Neuronal stem cell (in vitro differentiated cells): ENCODE data around the gene MICAL2.
A peak's percentile ranks its signal among the peaks of the same experiment; 100 is the strongest.

ENCODE experiments used
- DNase-seq: peaks from one replicate; pipeline ENCODE4 v3.0.0-alpha.2; 2013; ENCODE audit warnings: low spot score
- H2AFZ ChIP-seq: one replicate; pipeline ENCODE4 v1.6.1; 2013; ENCODE audit warnings: mild to moderate bottlenecking, low read length, inconsistent platforms
- H2AK5ac ChIP-seq: 2 replicates; pipeline ENCODE4 v1.6.1; 2013; ENCODE audit warnings: low read depth, mild to moderate bottlenecking, inconsistent platforms, low read length, moderate library complexity, mixed read lengths
- H2BK120ac ChIP-seq: 2 replicates; pipeline ENCODE4 v1.6.1; 2013; ENCODE audit warnings: low read depth, mild to moderate bottlenecking, inconsistent platforms, low read length, moderate library complexity, mixed read lengths
- H2BK12ac ChIP-seq: one replicate; pipeline ENCODE4 v1.6.1; 2013; ENCODE audit warnings: low read length, inconsistent platforms
- H2BK15ac ChIP-seq: 2 replicates; pipeline ENCODE4 v1.6.1; 2013; ENCODE audit warnings: mild to moderate bottlenecking, low read length, inconsistent platforms, mixed read lengths
- H2BK5ac ChIP-seq: one replicate; pipeline ENCODE4 v1.6.1; 2013; ENCODE audit warnings: inconsistent platforms, mild to moderate bottlenecking, low read length, moderate library complexity
- H3K14ac ChIP-seq: one replicate; pipeline ENCODE4 v1.6.1; 2013; ENCODE audit warnings: low read length, inconsistent platforms
- H3K18ac ChIP-seq: 2 replicates; pipeline ENCODE4 v1.6.1; 2013; ENCODE audit warnings: low read length, inconsistent platforms
- H3K23ac ChIP-seq: 2 replicates; pipeline ENCODE4 v1.6.1; 2013; ENCODE audit warnings: low read depth, mild to moderate bottlenecking, mixed read lengths, low read length, inconsistent platforms; ENCODE audit not compliant: poor library complexity
- H3K27ac ChIP-seq: replicated peaks from 3 replicates; pipeline ENCODE4 v1.5.1; 2013; ENCODE audit warnings: low read length, inconsistent platforms
- H3K27me3 ChIP-seq, 3 experiments: 2 replicates each; pipeline ENCODE4 v1.6.1; 2013; ENCODE audit warnings: low read length in 3 of 3, mild to moderate bottlenecking in 2 of 3, inconsistent platforms in 1 of 3, low read depth in 1 of 3, mixed read lengths in 1 of 3, moderate library complexity in 1 of 3; ENCODE audit not compliant: control insufficient read depth in 3 of 3, insufficient read depth in 3 of 3
- H3K36me3 ChIP-seq, 2 donors: replicated peaks in 1 of 2; 2 replicates each; pipeline ENCODE4 v1.6.1; 2013; ENCODE audit warnings: low read length in 2 of 2; ENCODE audit not compliant: control insufficient read depth in 2 of 2, insufficient read depth in 2 of 2
- H3K4ac ChIP-seq: 2 replicates; pipeline ENCODE4 v1.6.1; 2013; ENCODE audit warnings: inconsistent platforms, mild to moderate bottlenecking, low read length, moderate library complexity
- H3K4me1 ChIP-seq, 2 donors: 1 replicate in 1 of 2; 2 replicates in 1 of 2; pipeline ENCODE4 v1.6.1; 2013; ENCODE audit warnings: low read length in 2 of 2, low read depth in 1 of 2; ENCODE audit not compliant: control insufficient read depth in 2 of 2, insufficient read depth in 1 of 2
- H3K4me2 ChIP-seq: one replicate; pipeline ENCODE4 v1.6.1; 2013; ENCODE audit warnings: mild to moderate bottlenecking, low read length, inconsistent platforms; ENCODE audit not compliant: insufficient read depth, poor library complexity, severe bottlenecking
- H3K4me3 ChIP-seq, 2 donors: 2 replicates each; pipeline ENCODE4 v1.5.1; 2013; ENCODE audit warnings: low read length in 2 of 2, mild to moderate bottlenecking in 2 of 2, inconsistent platforms in 1 of 2, moderate library complexity in 1 of 2
- H3K79me1 ChIP-seq: one replicate; pipeline ENCODE4 v1.6.1; 2013; ENCODE audit warnings: low read depth, mild to moderate bottlenecking, inconsistent platforms, low read length, moderate library complexity
- H3K9ac ChIP-seq: one replicate; pipeline ENCODE4 v1.6.1; 2013; ENCODE audit warnings: mild to moderate bottlenecking, low read depth, low read length, inconsistent platforms; ENCODE audit not compliant: poor library complexity
- H3K9me3 ChIP-seq, 2 donors: replicated peaks in 1 of 2; 2 replicates each; pipeline versions ENCODE3 to v1.6.1; 2013; ENCODE audit warnings: low read length in 2 of 2, mild to moderate bottlenecking in 2 of 2, inconsistent platforms in 1 of 2, low read depth in 1 of 2, mixed read lengths in 1 of 2, moderate library complexity in 1 of 2; ENCODE audit not compliant: control insufficient read depth in 2 of 2, insufficient read depth in 1 of 2
- H4K8ac ChIP-seq: one replicate; pipeline ENCODE4 v1.6.1; 2013; ENCODE audit warnings: low read depth, mild to moderate bottlenecking, inconsistent platforms, low read length, moderate library complexity
- H4K91ac ChIP-seq: one replicate; pipeline ENCODE4 v1.6.1; 2013; ENCODE audit warnings: low read length, low read depth, mild to moderate bottlenecking, inconsistent platforms; ENCODE audit not compliant: poor library complexity
- WGBS, 2 donors: extraction: QIAGEN DNeasy Blood & Tissue Kit; methylation state at CpG; one replicate each; pipeline ENCODE4 v1.1.7; 2013; ENCODE audit warnings: missing lambda C conversion rate in 2 of 2, mixed read lengths in 1 of 2; ENCODE audit not compliant: insufficient read length in 2 of 2, insufficient replicate concordance in 1 of 2; ENCODE audit errors: extremely low coverage in 2 of 2; 5-methylcytosine and 5-hydroxymethylcytosine counted together

Gene MICAL2

GRCh38 chr11:12280838-12281565 lies 170.6 kb downstream of the MICAL2 start:
- H2AFZ ChIP-seq: no peak overlapping the region
- no peak for DNase-seq
- no peak overlapping the region for H3K14ac ChIP-seq
- H3K36me3 ChIP-seq: no peaks in the 10 kb centered on the region
- H3K9ac ChIP-seq: no peak overlapping the region
- H2BK12ac ChIP-seq: no peak overlapping the region
- no peak overlapping the region for H3K4ac ChIP-seq
- H3K4me1 ChIP-seq: no peaks in the 10 kb centered on the region
- H3K23ac ChIP-seq: no peak overlapping the region
- no peak overlapping the region for H2BK120ac ChIP-seq
- peak overlapping the region; percentile 68 for H3K18ac ChIP-seq
- H3K79me1 ChIP-seq: no peaks in the 10 kb centered on the region
- no peak overlapping the region for H2BK15ac ChIP-seq
- H4K8ac ChIP-seq: no peak overlapping the region
- peaks cover 0 to 7% (median 0%) of the 10 kb centered on the region in 3 experiments for H3K27me3 ChIP-seq
- H3K4me2 ChIP-seq: no peak overlapping the region
- no peak overlapping the region for H3K4me3 ChIP-seq
- no peak overlapping the region for H3K27ac ChIP-seq
- WGBS, 2 donors: no CpG with 5 or more reads among the region's 15 CpGs
- no peaks in the 10 kb centered on the region for H3K9me3 ChIP-seq
- H4K91ac ChIP-seq: no peak overlapping the region
- peak overlapping the region; percentile 4 for H2AK5ac ChIP-seq
- H2BK5ac ChIP-seq: no peak overlapping the region

DNA sequence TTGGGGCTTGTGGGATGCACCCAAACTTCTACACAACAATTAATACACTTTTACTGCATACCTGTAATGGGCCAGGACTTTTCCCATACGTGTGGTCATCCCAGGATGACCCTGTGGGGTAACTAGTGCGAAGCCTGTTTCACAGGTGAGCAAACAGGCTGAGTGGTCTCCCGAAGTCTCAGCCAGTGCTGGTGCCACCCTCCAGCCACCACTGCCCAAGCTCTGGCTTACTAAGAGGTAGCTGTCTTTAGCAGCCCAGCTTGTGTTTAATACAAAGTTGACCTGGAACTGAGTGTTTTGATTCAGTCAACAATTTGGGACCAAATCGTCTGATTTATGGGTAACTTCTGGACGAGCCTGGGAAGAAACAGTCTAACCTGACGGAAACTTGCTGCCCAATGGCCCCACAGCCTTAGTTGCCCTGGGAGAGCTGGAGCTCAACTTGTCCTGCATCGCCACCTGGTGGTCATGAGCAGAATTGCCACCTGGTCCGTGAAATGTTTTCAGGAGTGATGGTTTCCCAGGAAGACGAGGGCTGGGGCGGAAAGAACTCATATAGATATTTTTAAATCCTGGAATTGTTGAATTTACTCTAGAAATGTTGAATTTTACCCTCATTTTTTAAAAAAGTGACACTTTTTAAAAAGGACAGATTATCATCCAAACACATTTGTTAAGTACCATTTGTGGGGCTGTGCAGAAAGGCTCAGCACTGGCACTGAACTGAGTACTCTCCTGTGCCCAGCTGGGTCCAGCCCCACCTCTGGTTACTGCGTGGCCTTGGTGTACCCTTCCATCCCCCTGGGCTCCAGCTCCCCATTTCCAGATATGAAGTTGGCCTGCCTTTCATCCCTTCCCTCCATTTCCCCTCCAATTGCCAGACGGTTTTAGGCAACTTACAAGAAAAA lies 171.4 kb downstream of the MICAL2 start:
- Histone ChIP-seq H2BK120ac (no peak overlapping the region), H2BK15ac (no peak overlapping the region), H2AFZ (peak overlapping the region; percentile 36), H3K4me2 (no peak overlapping the region), H3K4ac (no peak overlapping the region), H3K36me3 (no peaks in the 10 kb centered on the region), H3K4me3 (no peak overlapping the region), H3K27me3 (peaks cover 0 to 7% (median 0%) of the 10 kb centered on the region in 3 experiments), H3K23ac (no peak overlapping the region), H3K27ac (no peak overlapping the region), H3K14ac (no peak overlapping the region), H2BK12ac (no peak overlapping the region), H3K9me3 (no peaks in the 10 kb centered on the region), H2AK5ac (peak overlapping the region; percentile 4), H3K4me1 (peaks cover 0 to 1% of the 10 kb centered on the region in 2 donors), H4K91ac (no peak overlapping the region), H2BK5ac (no peak overlapping the region), H3K79me1 (no peaks in the 10 kb centered on the region), H3K9ac (no peak overlapping the region), H4K8ac (no peak overlapping the region), H3K18ac (no peak overlapping the region)
- DNase-seq: peak; percentile 87
- no CpG with 5 or more reads among the region's 12 CpGs for WGBS, 2 donors

GRCh38 chr11:12282676-12283075 lies 172.3 kb downstream of the MICAL2 start:
- Histone ChIP-seq H3K9ac (no peak overlapping the region), H3K36me3 (no peaks in the 10 kb centered on the region), H3K14ac (no peak overlapping the region), H2AFZ (no peak overlapping the region), H3K4me2 (no peak overlapping the region), H3K23ac (no peak overlapping the region), H4K91ac (no peak overlapping the region), H2BK120ac (no peak overlapping the region), H3K18ac (no peak overlapping the region), H2AK5ac (no peak overlapping the region), H3K4me1 (peaks cover 0 to 6% of the 10 kb centered on the region in 2 donors), H2BK15ac (no peak overlapping the region), H3K27ac (no peak overlapping the region), H3K9me3 (no peaks in the 10 kb centered on the region), H3K79me1 (no peaks in the 10 kb centered on the region), H2BK5ac (no peak overlapping the region), H4K8ac (no peak overlapping the region), H3K4ac (no peak overlapping the region), H3K27me3 (peaks cover 0 to 7% (median 0%) of the 10 kb centered on the region in 3 experiments), H3K4me3 (no peak overlapping the region), H2BK12ac (no peak overlapping the region)
- DNase-seq: no peak
- WGBS, 2 donors: no CpG with 5 or more reads among the region's 6 CpGs
